T47D (cell line): ENCODE results near the gene KCND3.
"Not testable (repeated sequence)": the region's sequence is repeated elsewhere in the genome, so short reads cannot be mapped to it uniquely, and the experiment has no call there.

Experiments used
- DNase-seq, 2 experiments: peaks; one replicate each; pipeline versions ENCODE4 v3.0.0 to v3.0.0-alpha.2; 2011 to 2012; ENCODE audit warnings: low read depth in 1 of 2, low spot score in 1 of 2
- JUND ChIP-seq: IDR thresholded peaks from 2 replicates; pipeline ENCODE4 v1.6.1; 2012; ENCODE audit warnings: low read depth
- in situ Hi-C: cut with HindIII; loops from 2 replicates; pipeline ENCODE4 v1.10.0; 2016; ENCODE audit warnings: low sequenced_read_pairs, low pct_unique_long_range_greater_than_20kb

Gene KCND3

GRCh38 chr1:111747947-111748346, 241.5 kb downstream of the KCND3 start:
- no peak for DNase-seq
- in situ Hi-C loops = no loop called here
- no peak for TF ChIP-seq JUND

- TF ChIP-seq JUND = no peak
- DNase-seq = peak; percentile 13 to 82
- in situ Hi-C loops = no loop called here
These were observed 242.2 kb downstream of the KCND3 start for GRCh38 chr1:111747282-111747734.

- no peak for DNase-seq
- in situ Hi-C loops = no loop called here
- TF ChIP-seq JUND = no peak
These were observed 242.9 kb downstream of the KCND3 start for GRCh38 chr1:111746614-111746999.

GRCh38 chr1:111745675-111746613, 243.5 kb downstream of the KCND3 start:
- TF ChIP-seq JUND = no peak
- in situ Hi-C loops = no loop called here
- DNase-seq = no peak

- in situ Hi-C loops = no loop called here
- no peak for TF ChIP-seq JUND
- DNase-seq = no peak
These were observed 245.8 kb downstream of the KCND3 start for GRCh38 chr1:111743679-111744101.

GRCh38 chr1:111742938-111743549, 246.4 kb downstream of the KCND3 start:
- in situ Hi-C loops = no loop called here
- DNase-seq = no peak
- TF ChIP-seq JUND = no peak

GRCh38 chr1:111742292-111742691, 247.2 kb downstream of the KCND3 start:
- DNase-seq, in situ Hi-C loops: not testable (repeated sequence)

GRCh38 chr1:111739925-111740765, 249.3 kb downstream of the KCND3 start:
- no peak for TF ChIP-seq JUND
- in situ Hi-C loops = no loop called here

GRCh38 chr1:111739194-111739924, 250.1 kb downstream of the KCND3 start, which contains the start of gene INKA2:
Gene INKA2, minus strand, starts transcription at chr1:111739395. Its CDS starts 153 bp downstream, at chr1:111739242.
- DNase-seq = peak; percentile 61 to 90
- in situ Hi-C loops = no loop called here
- no peak for TF ChIP-seq JUND

More at GRCh38 chr1:111739925-111740765, 249.3 kb downstream of the KCND3 start:
- DNase-seq = peak in 1 of 2 experiments; percentile 73

GRCh38 chr1:111738436-111739193, 250.9 kb downstream of the KCND3 start:
- in situ Hi-C loops = no loop called here
- DNase-seq = peak; percentile 30 to 79
- no peak for TF ChIP-seq JUND

GRCh38 chr1:111738133-111738435, 251.4 kb downstream of the KCND3 start:
- in situ Hi-C loops = no loop called here
- TF ChIP-seq JUND = no peak
- DNase-seq = no peak
